Thoracic aorta (tissue), 2 donors: ENCODE results near the gene KRTAP10-11. TPM values are rescaled to one million over a fixed set of nuclear protein-coding genes. Genes with fewer than 3 reads are reported as not detected.
"Not testable (repeated sequence)": the region's sequence is repeated elsewhere in the genome, so short reads cannot be mapped to it uniquely, and the experiment has no call there.

Experiments used
- ATAC-seq: fragments of 150-250 bp; one replicate; pipeline ENCODE4 v1.8.0; 2017; ENCODE audit warnings: low read depth; ENCODE audit not compliant: insufficient number of reproducible peaks, low FRiP score
- DNase-seq: peaks from one replicate; pipeline ENCODE4 v3.0.0-alpha.2; 2020; ENCODE audit warnings: low spot score
- H3K27ac ChIP-seq, 2 donors: fragments of 200-600 bp; sonication (generic); 1 replicate in 1 of 2; 2 replicates in 1 of 2; pipeline ENCODE4 v1.5.1; 2016; ENCODE audit warnings: mild to moderate bottlenecking in 2 of 2, moderate library complexity in 2 of 2
- H3K27me3 ChIP-seq: fragments of 200-600 bp; sonication (generic); replicated peaks from 2 replicates; pipeline ENCODE4 v1.6.0; 2016; ENCODE audit warnings: mild to moderate bottlenecking; ENCODE audit not compliant: insufficient read depth
- H3K36me3 ChIP-seq: fragments of 200-600 bp; sonication (generic); one replicate; pipeline ENCODE4 v1.5.1; 2016
- H3K4me1 ChIP-seq, 2 donors: fragments of 200-600 bp; sonication (generic); 1 replicate in 1 of 2; 2 replicates in 1 of 2; pipeline versions ENCODE4 v1.5.1 to v1.6.0; 2016; ENCODE audit warnings: low read depth in 2 of 2, mild to moderate bottlenecking in 1 of 2; ENCODE audit not compliant: control insufficient read depth in 1 of 2
- H3K4me3 ChIP-seq: fragments of 200-600 bp; sonication (generic); 2 replicates; pipeline ENCODE4 v1.5.1; 2016; ENCODE audit warnings: mild to moderate bottlenecking
- H3K9me3 ChIP-seq: fragments of 200-600 bp; sonication (generic); 2 replicates; pipeline ENCODE4 v1.5.1; 2016
- total RNA-seq, 2 donors: library from RNA; depleted of rRNA; stranded (reverse); fragments of >200 nt; gene quantifications; one replicate each; pipeline versions ENCODE4 v1.1.0 to v1.2.3, GENCODE V29; 2016
- TF ChIP-seq, protein P1 (sequence below): fragments of 200-600 bp; sonication (generic); IDR thresholded peaks from one replicate; pipeline ENCODE4 v1.5.1; 2019; ENCODE audit warnings: antibody characterized with exemption

The KRTAP10-11 gene
- total RNA-seq, 2 donors from 2014 or later: not detected

GRCh38 chr21:44623575-44623974, 22.6 kb upstream of the KRTAP10-11 start:
- TF ChIP-seq, protein P1, sequence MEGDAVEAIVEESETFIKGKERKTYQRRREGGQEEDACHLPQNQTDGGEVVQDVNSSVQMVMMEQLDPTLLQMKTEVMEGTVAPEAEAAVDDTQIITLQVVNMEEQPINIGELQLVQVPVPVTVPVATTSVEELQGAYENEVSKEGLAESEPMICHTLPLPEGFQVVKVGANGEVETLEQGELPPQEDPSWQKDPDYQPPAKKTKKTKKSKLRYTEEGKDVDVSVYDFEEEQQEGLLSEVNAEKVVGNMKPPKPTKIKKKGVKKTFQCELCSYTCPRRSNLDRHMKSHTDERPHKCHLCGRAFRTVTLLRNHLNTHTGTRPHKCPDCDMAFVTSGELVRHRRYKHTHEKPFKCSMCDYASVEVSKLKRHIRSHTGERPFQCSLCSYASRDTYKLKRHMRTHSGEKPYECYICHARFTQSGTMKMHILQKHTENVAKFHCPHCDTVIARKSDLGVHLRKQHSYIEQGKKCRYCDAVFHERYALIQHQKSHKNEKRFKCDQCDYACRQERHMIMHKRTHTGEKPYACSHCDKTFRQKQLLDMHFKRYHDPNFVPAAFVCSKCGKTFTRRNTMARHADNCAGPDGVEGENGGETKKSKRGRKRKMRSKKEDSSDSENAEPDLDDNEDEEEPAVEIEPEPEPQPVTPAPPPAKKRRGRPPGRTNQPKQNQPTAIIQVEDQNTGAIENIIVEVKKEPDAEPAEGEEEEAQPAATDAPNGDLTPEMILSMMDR: no peak
- Histone ChIP-seq H3K27ac (no peak overlapping the region), H3K4me3 (no peak overlapping the region), H3K4me1 (no peaks in the 10 kb centered on the region), H3K36me3 (no peaks in the 10 kb centered on the region), H3K9me3 (peaks cover 3% of the 10 kb centered on the region), H3K27me3 (no peaks in the 10 kb centered on the region)
- ATAC-seq (no peak), DNase-seq (no peak)

DNA sequence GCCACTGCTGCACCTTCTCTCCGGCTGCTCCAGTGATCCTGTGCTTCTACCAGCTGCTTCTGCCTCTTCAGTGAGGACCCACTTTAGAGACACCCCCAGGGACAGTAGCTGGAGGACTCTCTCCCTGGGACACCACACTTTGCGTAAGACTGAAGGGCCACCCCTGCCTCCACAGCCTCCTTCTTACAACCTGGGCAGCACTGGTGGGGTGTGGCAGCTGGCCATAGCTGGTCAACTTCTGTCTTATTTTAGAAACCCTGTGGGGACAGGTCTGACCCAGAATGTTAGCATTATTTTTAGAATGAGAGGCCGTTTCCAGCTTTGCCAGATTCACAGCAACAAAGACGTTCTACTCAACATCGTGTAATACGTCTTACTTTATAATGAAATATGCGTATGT, 20.5 kb upstream of the KRTAP10-11 start:
- Histone ChIP-seq H3K4me1 (no peaks in the 10 kb centered on the region), H3K27me3 (no peaks in the 10 kb centered on the region), H3K4me3 (no peak overlapping the region), H3K9me3 (peaks cover 3% of the 10 kb centered on the region), H3K27ac (no peak overlapping the region), H3K36me3 (no peaks in the 10 kb centered on the region)
- DNase-seq: no peak
- no peak for ATAC-seq
- TF ChIP-seq, protein P1: no peak

- H3K27me3 ChIP-seq: no peaks in the 10 kb centered on the region
- no peak overlapping the region for H3K4me3 ChIP-seq
- no peaks in the 10 kb centered on the region for H3K4me1 ChIP-seq
- peaks cover 3% of the 10 kb centered on the region for H3K9me3 ChIP-seq
- H3K27ac ChIP-seq: no peak overlapping the region
- TF ChIP-seq, protein P1: no peak
- no peaks in the 10 kb centered on the region for H3K36me3 ChIP-seq
- no peak for ATAC-seq
- DNase-seq: no peak
These were observed 20.0 kb upstream of the KRTAP10-11 start for GRCh38 chr21:44626262-44626661.

DNA sequence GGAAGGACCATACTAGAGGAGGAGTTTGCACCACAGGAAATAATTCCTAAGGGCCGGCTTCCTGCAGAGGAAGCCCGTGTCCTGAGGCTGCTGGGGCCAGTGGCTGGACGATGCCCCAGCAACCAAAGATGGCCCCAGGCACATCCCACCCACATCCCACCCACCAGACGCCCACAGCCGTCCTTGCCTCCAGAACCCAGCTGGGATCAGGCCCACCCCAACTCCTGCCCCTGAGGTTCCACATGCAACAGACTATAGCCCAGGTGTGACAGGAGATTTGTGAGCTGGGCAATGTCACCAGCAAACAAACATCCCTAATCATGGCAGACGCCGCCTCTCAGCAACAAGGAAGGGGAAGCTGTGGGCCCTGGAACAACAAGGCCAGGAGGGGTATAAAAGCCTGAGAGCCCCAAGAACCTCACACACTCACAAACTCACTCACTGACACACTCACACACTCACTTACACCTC, 19.5 kb upstream of the KRTAP10-11 start, which contains the start of gene KRTAP10-9:
TSS of gene KRTAP10-9 (plus strand) at position 421 of the 471 bp plus-strand sequence. CDS start 79 bp downstream, outside the sequence.
- no peak for ATAC-seq
- DNase-seq: no peak
- H3K27me3 ChIP-seq: no peaks in the 10 kb centered on the region
- H3K27ac ChIP-seq: no peak within 1 kb of the TSS
- no peaks in the 10 kb centered on the region for H3K36me3 ChIP-seq
- H3K9me3 ChIP-seq: peaks cover 5% of the 10 kb centered on the region
- no peaks in the 10 kb centered on the region for H3K4me1 ChIP-seq
- TF ChIP-seq, protein P1: no peak
- H3K4me3 ChIP-seq: no peak within 1 kb of the TSS

DNA sequence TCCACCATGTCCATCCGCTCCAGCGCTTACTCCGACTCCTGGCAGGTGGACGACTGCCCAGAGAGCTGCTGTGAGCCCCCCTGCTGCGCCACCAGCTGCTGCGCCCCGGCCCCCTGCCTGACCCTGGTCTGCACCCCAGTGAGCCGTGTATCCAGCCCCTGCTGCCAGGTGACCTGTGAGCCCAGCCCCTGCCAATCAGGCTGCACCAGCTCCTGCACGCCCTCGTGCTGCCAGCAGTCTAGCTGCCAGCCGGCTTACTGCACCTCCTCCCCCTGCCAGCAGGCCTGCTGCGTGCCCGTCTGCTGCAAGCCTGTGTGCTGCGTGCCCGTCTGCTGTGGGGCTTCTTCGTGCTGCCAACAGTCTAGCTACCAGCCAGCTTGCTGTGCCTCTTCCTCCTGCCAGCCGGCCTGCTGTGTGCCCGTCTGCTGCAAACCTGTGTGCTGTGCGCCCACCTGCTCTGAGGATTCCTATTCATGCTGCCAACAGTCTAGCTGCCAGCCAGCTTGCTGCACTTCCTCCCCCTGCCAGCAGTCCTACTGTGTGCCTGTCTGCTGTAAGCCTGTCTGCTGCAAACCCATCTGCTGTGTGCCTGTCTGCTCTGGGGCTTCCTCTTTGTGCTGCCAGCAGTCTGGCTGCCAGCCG, 18.9 kb upstream of the KRTAP10-11 start:
- ATAC-seq, H3K4me1 ChIP-seq, DNase-seq, H3K36me3 ChIP-seq, H3K4me3 ChIP-seq, H3K9me3 ChIP-seq, H3K27ac ChIP-seq, H3K27me3 ChIP-seq: not testable (repeated sequence)

DNA sequence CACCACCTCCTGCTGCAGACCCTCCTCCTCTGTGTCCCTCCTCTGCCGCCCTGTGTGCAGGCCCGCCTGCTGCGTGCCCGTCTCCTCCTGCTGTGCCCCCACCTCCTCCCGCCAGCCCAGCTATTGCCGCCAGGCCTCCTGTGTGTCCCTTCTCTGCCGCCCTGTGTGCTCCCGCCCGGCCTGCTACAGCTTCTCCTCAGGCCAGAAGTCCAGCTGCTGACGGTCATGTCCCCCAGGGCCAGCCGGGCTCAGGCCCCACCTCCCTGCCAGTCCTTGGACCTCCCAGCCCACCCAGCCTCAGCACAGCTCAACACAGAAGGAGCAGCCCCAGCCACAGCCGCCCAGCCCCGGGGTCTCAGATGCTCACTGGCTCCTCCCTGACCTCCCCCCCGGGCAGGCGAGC, 18.4 kb upstream of the KRTAP10-11 start:
- DNase-seq, H3K4me3 ChIP-seq, H3K27me3 ChIP-seq, ATAC-seq, H3K4me1 ChIP-seq, H3K27ac ChIP-seq, H3K36me3 ChIP-seq: not testable (repeated sequence)
- H3K9me3 ChIP-seq: peaks cover 13% of the 10 kb centered on the region
